Measurements from ENCODE around the gene CDH13.

DNA sequence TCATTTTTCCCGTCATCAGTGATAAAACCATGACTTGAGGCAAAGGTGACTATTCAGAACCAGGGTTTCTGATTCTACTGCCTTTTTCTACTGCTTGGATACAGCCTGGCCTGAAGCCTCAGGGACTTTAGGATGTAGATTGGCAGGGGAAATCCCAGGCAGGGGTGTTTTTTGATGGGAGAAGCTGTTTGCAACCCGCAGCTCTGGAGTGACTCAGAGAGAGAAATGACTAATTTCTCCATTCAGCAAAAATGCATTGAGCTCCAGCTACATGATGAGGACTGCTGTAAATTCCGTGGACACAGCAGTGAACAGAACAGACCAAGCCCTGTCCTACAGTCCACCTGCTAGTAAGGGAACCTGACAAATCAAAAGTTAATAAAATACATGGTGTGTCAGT lies 560.6 kb downstream of the CDH13 start:
- TF ChIP-seq, protein P1, sequence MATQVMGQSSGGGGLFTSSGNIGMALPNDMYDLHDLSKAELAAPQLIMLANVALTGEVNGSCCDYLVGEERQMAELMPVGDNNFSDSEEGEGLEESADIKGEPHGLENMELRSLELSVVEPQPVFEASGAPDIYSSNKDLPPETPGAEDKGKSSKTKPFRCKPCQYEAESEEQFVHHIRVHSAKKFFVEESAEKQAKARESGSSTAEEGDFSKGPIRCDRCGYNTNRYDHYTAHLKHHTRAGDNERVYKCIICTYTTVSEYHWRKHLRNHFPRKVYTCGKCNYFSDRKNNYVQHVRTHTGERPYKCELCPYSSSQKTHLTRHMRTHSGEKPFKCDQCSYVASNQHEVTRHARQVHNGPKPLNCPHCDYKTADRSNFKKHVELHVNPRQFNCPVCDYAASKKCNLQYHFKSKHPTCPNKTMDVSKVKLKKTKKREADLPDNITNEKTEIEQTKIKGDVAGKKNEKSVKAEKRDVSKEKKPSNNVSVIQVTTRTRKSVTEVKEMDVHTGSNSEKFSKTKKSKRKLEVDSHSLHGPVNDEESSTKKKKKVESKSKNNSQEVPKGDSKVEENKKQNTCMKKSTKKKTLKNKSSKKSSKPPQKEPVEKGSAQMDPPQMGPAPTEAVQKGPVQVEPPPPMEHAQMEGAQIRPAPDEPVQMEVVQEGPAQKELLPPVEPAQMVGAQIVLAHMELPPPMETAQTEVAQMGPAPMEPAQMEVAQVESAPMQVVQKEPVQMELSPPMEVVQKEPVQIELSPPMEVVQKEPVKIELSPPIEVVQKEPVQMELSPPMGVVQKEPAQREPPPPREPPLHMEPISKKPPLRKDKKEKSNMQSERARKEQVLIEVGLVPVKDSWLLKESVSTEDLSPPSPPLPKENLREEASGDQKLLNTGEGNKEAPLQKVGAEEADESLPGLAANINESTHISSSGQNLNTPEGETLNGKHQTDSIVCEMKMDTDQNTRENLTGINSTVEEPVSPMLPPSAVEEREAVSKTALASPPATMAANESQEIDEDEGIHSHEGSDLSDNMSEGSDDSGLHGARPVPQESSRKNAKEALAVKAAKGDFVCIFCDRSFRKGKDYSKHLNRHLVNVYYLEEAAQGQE (IDR thresholded peaks at IDR 0.05; ENCODE audit: insufficient replicate concordance, low read depth), result no peak
- no peak for TF ChIP-seq CTCF (IDR thresholded peaks at IDR 0.05; ENCODE audit: insufficient read depth, low read length)
- no peak for TF ChIP-seq POLR2AphosphoS5 (IDR thresholded peaks at IDR 0.05; ENCODE audit: low read depth)
- no peak for TF ChIP-seq GABPA (IDR thresholded peaks at IDR 0.05; ENCODE audit: low read depth)
